GM19238 (cell line): ENCODE measurements around the gene SLC1A6.
"Not testable (repeated sequence)": the region's sequence is repeated elsewhere in the genome, so short reads cannot be mapped to it uniquely, and the experiment has no call there.

Experiments used
- DNase-seq: peaks from one replicate; pipeline ENCODE4 v3.0.0; 2011; ENCODE audit warnings: low spot score; ENCODE audit not compliant: insufficient read length

Gene SLC1A6

GRCh38 chr19:14957464-14957863, 22.2 kb downstream of the SLC1A6 start:
- no peak for DNase-seq

GRCh38 chr19:14954071-14954655, 25.5 kb downstream of the SLC1A6 start:
- no peak for DNase-seq

DNA sequence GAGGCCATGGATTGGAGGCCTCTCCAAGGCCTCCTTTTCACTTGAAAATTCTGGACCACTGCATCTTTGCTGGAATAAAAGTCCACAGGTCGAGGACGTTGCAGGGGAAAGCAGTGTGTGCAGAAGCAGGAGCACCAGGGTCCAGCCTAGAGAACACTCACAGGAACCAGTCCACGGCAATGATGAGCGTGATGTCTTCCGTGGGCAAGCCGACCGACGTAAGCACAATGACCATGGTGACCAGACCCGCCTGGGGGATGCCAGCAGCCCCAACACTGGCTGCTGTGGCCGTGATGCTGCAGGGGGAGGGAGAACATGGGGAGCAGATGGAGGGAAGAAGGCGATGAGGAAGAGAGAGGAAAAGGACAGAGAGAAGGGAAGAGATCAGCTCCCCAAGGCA, 26.9 kb downstream of the SLC1A6 start:
- no peak for DNase-seq

GRCh38 chr19:14950421-14950820, 29.2 kb downstream of the SLC1A6 start:
- no peak for DNase-seq

- DNase-seq, result no peak
Observed at GRCh38 chr19:14949876-14950275, 29.8 kb downstream of the SLC1A6 start.

DNA sequence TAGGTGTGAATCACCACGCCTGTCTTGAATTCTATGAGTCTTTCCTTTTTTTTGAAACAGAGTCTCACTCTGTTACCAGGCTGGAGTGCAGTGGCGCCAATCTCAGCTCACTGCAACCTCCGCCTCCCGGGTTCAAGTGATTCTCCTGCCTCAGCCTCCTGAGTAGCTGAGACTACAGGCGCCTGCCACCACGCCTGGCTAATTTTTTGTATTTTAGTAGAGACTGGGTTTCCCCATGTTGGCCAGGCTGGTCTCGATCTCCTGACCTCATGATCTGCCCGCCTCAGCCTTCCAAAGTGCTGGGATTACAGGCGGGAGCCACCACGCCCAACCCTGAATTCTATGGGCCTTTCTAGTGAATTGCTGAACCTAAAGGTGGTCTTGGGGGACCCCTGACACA, 30.3 kb downstream of the SLC1A6 start:
- not testable (repeated sequence) for DNase-seq

DNA sequence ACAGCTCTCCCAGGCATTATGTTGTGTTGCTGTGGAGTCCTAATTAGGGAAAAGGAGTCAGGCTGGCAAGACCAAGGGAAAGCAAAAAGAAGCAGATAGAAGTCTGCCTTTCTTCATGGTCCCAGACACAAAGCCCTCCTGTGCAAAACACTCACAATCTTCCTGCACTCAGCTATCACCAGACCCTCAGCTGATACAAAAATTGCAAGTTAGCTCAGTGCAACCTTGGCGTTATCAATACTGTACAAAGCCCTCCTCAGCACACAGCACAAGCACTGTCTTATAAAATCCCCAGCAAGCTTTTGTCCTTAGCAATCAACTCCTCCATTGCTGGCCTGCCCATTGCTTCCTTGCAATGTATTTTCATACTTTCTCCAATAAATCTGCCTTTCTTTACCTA, 35.2 kb downstream of the SLC1A6 start:
- DNase-seq, result no peak

GRCh38 chr19:14943601-14944000, 36.1 kb downstream of the SLC1A6 start:
- no peak for DNase-seq

- DNase-seq, result no peak
Observed at GRCh38 chr19:14941189-14941588, 38.5 kb downstream of the SLC1A6 start, which contains the start of gene OR7C2. Gene OR7C2, plus strand, starts transcription at chr19:14941489. Its CDS starts 0 bp downstream, at chr19:14941489.

DNA sequence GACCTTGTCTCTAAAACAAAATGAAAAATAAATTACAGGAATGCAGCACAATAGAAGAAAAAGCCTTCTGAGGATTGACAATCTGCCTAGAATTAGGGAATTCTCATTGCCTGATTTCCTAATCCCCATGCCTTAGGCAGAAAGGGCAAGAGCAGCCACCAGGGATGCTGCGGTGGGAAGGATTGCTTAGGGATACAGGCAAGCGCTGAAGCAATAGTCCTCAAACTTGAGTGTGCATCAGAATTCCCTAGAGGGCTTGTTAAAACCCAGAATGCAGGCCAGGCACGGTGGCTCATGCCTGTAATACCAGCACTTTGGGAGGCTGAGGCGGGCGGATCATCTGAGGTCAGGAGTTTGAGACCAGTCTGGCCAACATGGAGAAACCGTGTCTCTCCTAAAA, 39.4 kb downstream of the SLC1A6 start:
- DNase-seq, result no peak

DNA sequence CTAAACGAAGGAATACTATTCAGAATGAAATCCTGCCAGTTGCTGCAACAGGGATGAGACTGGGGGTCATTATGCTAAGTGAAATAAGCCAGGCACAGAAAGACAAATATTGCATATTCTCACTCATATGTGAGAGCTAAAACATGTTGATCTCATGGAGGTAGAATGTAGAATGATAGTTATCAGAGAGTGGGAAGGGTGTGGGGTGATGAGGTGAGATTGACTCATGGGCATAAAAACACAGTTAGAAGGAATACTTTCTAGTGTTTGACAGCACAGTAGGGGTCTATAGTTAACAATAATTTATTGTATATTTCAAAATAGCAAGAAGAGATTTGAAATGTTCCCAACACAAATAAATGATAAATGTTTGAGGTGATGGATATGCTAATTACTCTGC, 46.2 kb downstream of the SLC1A6 start:
- DNase-seq, result no peak

DNA sequence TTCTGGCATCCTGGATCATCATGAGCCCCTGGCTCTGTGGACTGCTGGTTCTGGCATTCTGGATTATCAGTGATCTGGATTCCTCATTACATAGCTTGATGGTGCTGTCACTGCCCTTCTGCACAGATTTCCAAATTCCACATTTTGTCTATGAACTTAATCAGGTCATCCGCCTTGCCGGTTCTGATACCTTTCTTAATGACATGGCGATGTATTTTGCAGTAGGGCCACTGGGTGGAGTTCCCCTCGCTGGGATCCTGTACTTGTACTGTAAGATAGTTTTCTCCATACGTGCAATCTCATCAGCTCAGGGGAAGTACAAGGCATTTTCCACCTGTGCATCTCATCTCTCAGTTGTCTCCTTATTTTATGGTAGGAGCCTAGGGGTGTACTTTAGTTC, 62.8 kb downstream of the SLC1A6 start:
- DNase-seq, result no peak

- no peak for DNase-seq
Observed at GRCh38 chr19:14915116-14915515, 64.5 kb downstream of the SLC1A6 start.

GRCh38 chr19:14906711-14907110, 73.0 kb downstream of the SLC1A6 start:
- DNase-seq, result no peak

DNA sequence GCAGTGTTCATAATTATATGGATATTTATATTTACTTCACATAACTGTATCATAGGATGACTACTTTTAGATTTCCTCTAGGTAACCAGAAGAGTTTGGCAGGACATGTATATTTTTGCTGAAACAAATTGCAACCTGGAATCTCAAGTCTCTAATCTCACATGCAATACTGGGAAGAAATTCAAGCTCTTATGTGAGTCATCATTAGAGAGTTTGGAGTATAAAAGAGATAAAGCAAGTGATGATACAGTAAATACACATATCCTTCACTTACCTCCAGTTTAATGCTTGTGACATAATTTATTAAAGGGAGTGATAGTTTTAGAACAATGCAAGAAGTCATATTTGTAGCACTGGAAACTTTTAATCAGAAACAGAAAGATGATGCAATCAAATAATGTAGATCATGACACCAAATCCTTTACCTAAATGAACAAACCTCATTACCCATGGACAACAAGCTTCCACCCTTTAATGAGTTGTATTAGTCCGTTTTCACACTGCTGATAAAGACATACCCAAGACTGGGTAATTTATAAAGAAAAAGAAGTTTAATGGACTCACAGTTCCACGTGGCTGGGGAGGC, 77.9 kb downstream of the SLC1A6 start:
- no peak for DNase-seq
